ENCODE measurements around the gene TMEM163. TPM values are rescaled to one million over a fixed set of nuclear protein-coding genes. Genes with fewer than 3 reads are reported as not detected.

TMEM163 gene
- total RNA-seq, 1 experiment from 2014 or later, result 0.12 TPM

DNA sequence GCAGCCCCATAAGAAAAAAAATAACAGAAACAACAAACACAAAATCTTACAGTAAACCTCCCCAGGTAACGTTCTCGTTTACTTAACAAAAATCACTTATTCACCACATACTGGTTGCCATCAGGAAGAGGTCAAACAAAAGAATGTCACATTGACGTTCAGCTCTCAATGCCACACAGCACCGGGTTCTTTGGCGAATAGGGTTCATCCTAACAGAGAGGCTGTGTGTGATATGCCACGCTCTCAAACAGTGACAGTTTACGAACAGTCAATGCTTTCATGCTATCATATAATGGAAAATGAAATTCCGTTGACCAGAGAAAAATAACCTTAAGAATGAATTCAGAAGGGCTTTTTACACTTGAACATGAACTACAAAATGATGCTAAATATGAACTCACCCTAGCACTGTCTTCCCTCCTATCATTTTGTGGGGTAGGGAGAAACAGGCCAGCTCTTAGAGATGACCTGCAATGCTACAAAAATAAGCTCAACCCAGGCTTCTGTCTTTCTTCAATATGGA, 2.0 kb downstream of the TMEM163 start:
- intact Hi-C loops (cut with micrococcal nuclease), result no loop called here
- Histone ChIP-seq H3K79me2 (ENCODE audit: insufficient read depth, low read length) (no peaks in the 10 kb centered on the region), H3K4me1 (ENCODE audit: control insufficient read depth in 1 of 2, insufficient read depth in 2 of 2, low read length in 2 of 2) (no peaks in the 10 kb centered on the region), H3K4me3 (replicated peaks in 1 of 2; ENCODE audit: low read depth in 1 of 2, low read length in 2 of 2) (no peak overlapping the region), H3K9me2 (ENCODE audit: insufficient read depth) (no peaks in the 10 kb centered on the region), H3K9ac (ENCODE audit: low read length) (no peak overlapping the region), H4K20me1 (ENCODE audit: insufficient read depth) (no peaks in the 10 kb centered on the region), H3K9me3 (ENCODE audit: control insufficient read depth in 1 of 2, insufficient read depth in 1 of 2, low read depth in 1 of 2, low read length in 2 of 2) (no peaks in the 10 kb centered on the region), H3K27ac (ENCODE audit: low read depth, low read length) (no peak overlapping the region), H3K4me2 (ENCODE audit: low read length) (no peak overlapping the region), H3K27me3 (ENCODE audit: insufficient read depth, low read length) (peaks cover 7% of the 10 kb centered on the region), H2AFZ (ENCODE audit: low read depth, low read length, poor library complexity, severe bottlenecking) (no peak overlapping the region), H3K36me3 (ENCODE audit: control insufficient read depth in 1 of 2, insufficient read depth in 2 of 2, low read length in 2 of 2) (no peaks in the 10 kb centered on the region)
- TF ChIP-seq, protein P1, sequence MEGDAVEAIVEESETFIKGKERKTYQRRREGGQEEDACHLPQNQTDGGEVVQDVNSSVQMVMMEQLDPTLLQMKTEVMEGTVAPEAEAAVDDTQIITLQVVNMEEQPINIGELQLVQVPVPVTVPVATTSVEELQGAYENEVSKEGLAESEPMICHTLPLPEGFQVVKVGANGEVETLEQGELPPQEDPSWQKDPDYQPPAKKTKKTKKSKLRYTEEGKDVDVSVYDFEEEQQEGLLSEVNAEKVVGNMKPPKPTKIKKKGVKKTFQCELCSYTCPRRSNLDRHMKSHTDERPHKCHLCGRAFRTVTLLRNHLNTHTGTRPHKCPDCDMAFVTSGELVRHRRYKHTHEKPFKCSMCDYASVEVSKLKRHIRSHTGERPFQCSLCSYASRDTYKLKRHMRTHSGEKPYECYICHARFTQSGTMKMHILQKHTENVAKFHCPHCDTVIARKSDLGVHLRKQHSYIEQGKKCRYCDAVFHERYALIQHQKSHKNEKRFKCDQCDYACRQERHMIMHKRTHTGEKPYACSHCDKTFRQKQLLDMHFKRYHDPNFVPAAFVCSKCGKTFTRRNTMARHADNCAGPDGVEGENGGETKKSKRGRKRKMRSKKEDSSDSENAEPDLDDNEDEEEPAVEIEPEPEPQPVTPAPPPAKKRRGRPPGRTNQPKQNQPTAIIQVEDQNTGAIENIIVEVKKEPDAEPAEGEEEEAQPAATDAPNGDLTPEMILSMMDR (IDR thresholded peaks at IDR 0.05 in 2 of 3, conservative IDR thresholded peaks at IDR 0.05 in 1 of 3; ENCODE audit: borderline replicate concordance in 1 of 3, insufficient read depth in 1 of 3, low read depth in 2 of 3, low read length in 2 of 3), result no peak
- TF ChIP-seq FOSL1 (IDR thresholded peaks at IDR 0.05; ENCODE audit: low read depth) (no peak), JUND (IDR thresholded peaks at IDR 0.05) (no peak), RAD21 (IDR thresholded peaks at IDR 0.05; ENCODE audit: low read depth) (no peak), POLR2A (IDR thresholded peaks at IDR 0.05; ENCODE audit: borderline replicate concordance, extremely low read depth, insufficient read depth, insufficient read length) (no peak), SIN3A (IDR thresholded peaks at IDR 0.05; ENCODE audit: low read depth) (no peak), ELF1 (IDR thresholded peaks at IDR 0.05; ENCODE audit: borderline replicate concordance, low read depth) (no peak), ZNF274 (IDR thresholded peaks at IDR 0.05; ENCODE audit: low read depth, low read length) (no peak), EGR1 (IDR thresholded peaks at IDR 0.05; ENCODE audit: low read depth) (no peak), ZFX (IDR thresholded peaks at IDR 0.05) (no peak), CEBPB (IDR thresholded peaks at IDR 0.05; ENCODE audit: low read depth) (no peak), TCF7L2 (IDR thresholded peaks at IDR 0.05; ENCODE audit: borderline replicate concordance, extremely low read depth, insufficient read depth, insufficient read length) (no peak), SP1 (IDR thresholded peaks at IDR 0.05; ENCODE audit: low read depth) (no peak), CBX3 (IDR thresholded peaks at IDR 0.05; ENCODE audit: low read depth) (no peak)
- TF ChIP-seq, protein P2, sequence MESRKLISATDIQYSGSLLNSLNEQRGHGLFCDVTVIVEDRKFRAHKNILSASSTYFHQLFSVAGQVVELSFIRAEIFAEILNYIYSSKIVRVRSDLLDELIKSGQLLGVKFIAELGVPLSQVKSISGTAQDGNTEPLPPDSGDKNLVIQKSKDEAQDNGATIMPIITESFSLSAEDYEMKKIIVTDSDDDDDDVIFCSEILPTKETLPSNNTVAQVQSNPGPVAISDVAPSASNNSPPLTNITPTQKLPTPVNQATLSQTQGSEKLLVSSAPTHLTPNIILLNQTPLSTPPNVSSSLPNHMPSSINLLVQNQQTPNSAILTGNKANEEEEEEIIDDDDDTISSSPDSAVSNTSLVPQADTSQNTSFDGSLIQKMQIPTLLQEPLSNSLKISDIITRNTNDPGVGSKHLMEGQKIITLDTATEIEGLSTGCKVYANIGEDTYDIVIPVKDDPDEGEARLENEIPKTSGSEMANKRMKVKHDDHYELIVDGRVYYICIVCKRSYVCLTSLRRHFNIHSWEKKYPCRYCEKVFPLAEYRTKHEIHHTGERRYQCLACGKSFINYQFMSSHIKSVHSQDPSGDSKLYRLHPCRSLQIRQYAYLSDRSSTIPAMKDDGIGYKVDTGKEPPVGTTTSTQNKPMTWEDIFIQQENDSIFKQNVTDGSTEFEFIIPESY (IDR thresholded peaks at IDR 0.05; ENCODE audit: extremely low read depth, insufficient replicate concordance, low read length), result no peak
- TF ChIP-seq, protein P3, sequence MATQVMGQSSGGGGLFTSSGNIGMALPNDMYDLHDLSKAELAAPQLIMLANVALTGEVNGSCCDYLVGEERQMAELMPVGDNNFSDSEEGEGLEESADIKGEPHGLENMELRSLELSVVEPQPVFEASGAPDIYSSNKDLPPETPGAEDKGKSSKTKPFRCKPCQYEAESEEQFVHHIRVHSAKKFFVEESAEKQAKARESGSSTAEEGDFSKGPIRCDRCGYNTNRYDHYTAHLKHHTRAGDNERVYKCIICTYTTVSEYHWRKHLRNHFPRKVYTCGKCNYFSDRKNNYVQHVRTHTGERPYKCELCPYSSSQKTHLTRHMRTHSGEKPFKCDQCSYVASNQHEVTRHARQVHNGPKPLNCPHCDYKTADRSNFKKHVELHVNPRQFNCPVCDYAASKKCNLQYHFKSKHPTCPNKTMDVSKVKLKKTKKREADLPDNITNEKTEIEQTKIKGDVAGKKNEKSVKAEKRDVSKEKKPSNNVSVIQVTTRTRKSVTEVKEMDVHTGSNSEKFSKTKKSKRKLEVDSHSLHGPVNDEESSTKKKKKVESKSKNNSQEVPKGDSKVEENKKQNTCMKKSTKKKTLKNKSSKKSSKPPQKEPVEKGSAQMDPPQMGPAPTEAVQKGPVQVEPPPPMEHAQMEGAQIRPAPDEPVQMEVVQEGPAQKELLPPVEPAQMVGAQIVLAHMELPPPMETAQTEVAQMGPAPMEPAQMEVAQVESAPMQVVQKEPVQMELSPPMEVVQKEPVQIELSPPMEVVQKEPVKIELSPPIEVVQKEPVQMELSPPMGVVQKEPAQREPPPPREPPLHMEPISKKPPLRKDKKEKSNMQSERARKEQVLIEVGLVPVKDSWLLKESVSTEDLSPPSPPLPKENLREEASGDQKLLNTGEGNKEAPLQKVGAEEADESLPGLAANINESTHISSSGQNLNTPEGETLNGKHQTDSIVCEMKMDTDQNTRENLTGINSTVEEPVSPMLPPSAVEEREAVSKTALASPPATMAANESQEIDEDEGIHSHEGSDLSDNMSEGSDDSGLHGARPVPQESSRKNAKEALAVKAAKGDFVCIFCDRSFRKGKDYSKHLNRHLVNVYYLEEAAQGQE (IDR thresholded peaks at IDR 0.05; ENCODE audit: low read depth), result no peak
- TF ChIP-seq, protein P4, sequence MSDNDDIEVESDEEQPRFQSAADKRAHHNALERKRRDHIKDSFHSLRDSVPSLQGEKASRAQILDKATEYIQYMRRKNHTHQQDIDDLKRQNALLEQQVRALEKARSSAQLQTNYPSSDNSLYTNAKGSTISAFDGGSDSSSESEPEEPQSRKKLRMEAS (IDR thresholded peaks at IDR 0.05), result no peak
- no peak for ATAC-seq
- BruUV-seq (replicated peaks), result no TSS peak
- ChIA-PET RAD21 (ENCODE audit: low non-redundant PET in 1 of 2, low total read pairs in 2 of 2, uncharacterized antibody in 2 of 2, unreplicated experiment in 2 of 2) (no interaction called here), POLR2A (no interaction called here), CTCF (no interaction called here)
- no peak for DNase-seq (ENCODE audit: low read depth, low spot score)

Measured in HCT116 (cell line).